HEK293 (cell line): ENCODE results near the gene SHANK2.

ENCODE experiments used
- CTCF ChIA-PET: fragments of 350-600 bp; formaldehyde crosslinking; extraction: SDS; loops from one replicate; lab custom pipeline; 2021; ENCODE audit warnings: antibody characterized with exemption; lab: Yijun Ruan, JAX
- POLR2A ChIA-PET: fragments of 300-600 bp; formaldehyde crosslinking; extraction: SDS; loops from one replicate; lab custom pipeline; 2020; ENCODE audit warnings: antibody characterized with exemption, inconsistent platforms; lab: Yijun Ruan, JAX
- H3K27ac ChIP-seq: fragments of 200-500 bp; sonication (Bioruptor generic); 2 replicates; pipeline ENCODE4 v1.5.1; 2014; ENCODE audit warnings: low read depth, low read length, control low read depth, inconsistent platforms; ENCODE audit errors: extremely low read depth
- H3K36me3 ChIP-seq, 2 experiments: fragments of 200-500 bp in 1 of 2; sonication (Bioruptor generic) in 1 of 2; 1 replicate in 1 of 2; 2 replicates in 1 of 2; pipeline ENCODE4 v1.5.1; 2014 to 2017; ENCODE audit warnings: inconsistent platforms in 2 of 2, low read length in 2 of 2; ENCODE audit not compliant: control insufficient read depth in 2 of 2, insufficient read depth in 1 of 2
- H3K4me1 ChIP-seq: fragments of 200-500 bp; sonication (Bioruptor generic); 2 replicates; pipeline ENCODE4 v1.5.1; 2014; ENCODE audit warnings: mild to moderate bottlenecking, low read length, inconsistent platforms; ENCODE audit not compliant: control insufficient read depth, insufficient read depth
- H3K4me3 ChIP-seq: 2 replicates; pipeline ENCODE4 v1.5.1; 2011; ENCODE audit warnings: low read depth, mild to moderate bottlenecking, control low read depth, low read length, moderate library complexity
- H3K9me3 ChIP-seq: fragments of 200-500 bp; sonication (Bioruptor generic); 2 replicates; pipeline ENCODE4 v1.5.1; 2014; ENCODE audit warnings: low read depth, low read length, inconsistent platforms; ENCODE audit not compliant: control insufficient read depth, insufficient read depth
- ATF2 ChIP-seq: fragments of 450-650 bp; formaldehyde crosslinking; IDR thresholded peaks from 2 replicates; pipeline ENCODE4 v1.5.1; 2016; ENCODE audit warnings: missing biosample characterization, missing genetic modification characterization, low read depth
- KLF1 ChIP-seq: fragments of 450-650 bp; formaldehyde crosslinking; IDR thresholded peaks from 2 replicates; pipeline ENCODE4 v1.5.1; 2016; ENCODE audit warnings: missing biosample characterization, missing genetic modification characterization
- KLF10 ChIP-seq: fragments of 450-650 bp; IDR thresholded peaks from 2 replicates; pipeline ENCODE4 v1.5.1; 2018; ENCODE audit warnings: missing biosample characterization, mild to moderate bottlenecking, missing genetic modification characterization
- OSR2 ChIP-seq: fragments of 450-650 bp; formaldehyde crosslinking; IDR thresholded peaks from 2 replicates; pipeline ENCODE4 v1.5.1; 2016; ENCODE audit warnings: missing biosample characterization, missing genetic modification characterization
- PRDM10 ChIP-seq: fragments of 450-650 bp; formaldehyde crosslinking; IDR thresholded peaks from 2 replicates; pipeline ENCODE4 v1.5.1; 2016; ENCODE audit warnings: missing biosample characterization, missing genetic modification characterization
- WT1 ChIP-seq: fragments of 450-650 bp; formaldehyde crosslinking; IDR thresholded peaks from 2 replicates; pipeline ENCODE4 v1.5.1; 2016; ENCODE audit warnings: missing biosample characterization, missing genetic modification characterization
- ZNF121 ChIP-seq: fragments of 450-650 bp; formaldehyde crosslinking; IDR thresholded peaks from 2 replicates; pipeline ENCODE4 v1.5.1; 2016; ENCODE audit warnings: missing biosample characterization, missing genetic modification characterization
- ZNF146 ChIP-seq: fragments of 450-650 bp; formaldehyde crosslinking; IDR thresholded peaks from 2 replicates; pipeline ENCODE4 v1.5.1; 2016; ENCODE audit warnings: missing biosample characterization, missing genetic modification characterization
- ZNF16 ChIP-seq: fragments of 450-650 bp; formaldehyde crosslinking; IDR thresholded peaks from 2 replicates; pipeline ENCODE4 v1.5.1; 2016; ENCODE audit warnings: low read depth, missing biosample characterization, missing genetic modification characterization
- ZNF169 ChIP-seq: fragments of 450-650 bp; formaldehyde crosslinking; IDR thresholded peaks from 2 replicates; pipeline ENCODE4 v1.5.1; 2016; ENCODE audit warnings: missing biosample characterization, missing genetic modification characterization
- ZNF202 ChIP-seq: fragments of 450-650 bp; formaldehyde crosslinking; IDR thresholded peaks from 2 replicates; pipeline ENCODE4 v1.5.1; 2016; ENCODE audit warnings: missing biosample characterization, missing genetic modification characterization, borderline replicate concordance
- ZNF280D ChIP-seq: fragments of 450-650 bp; formaldehyde crosslinking; IDR thresholded peaks from 2 replicates; pipeline ENCODE4 v1.5.1; 2016; ENCODE audit warnings: missing biosample characterization, missing genetic modification characterization
- ZNF335 ChIP-seq: fragments of 450-650 bp; formaldehyde crosslinking; conservative IDR thresholded peaks from 2 replicates; pipeline ENCODE4 v1.5.1; 2016; ENCODE audit warnings: missing biosample characterization, missing genetic modification characterization
- ZNF404 ChIP-seq: fragments of 450-650 bp; formaldehyde crosslinking; IDR thresholded peaks from 2 replicates; pipeline ENCODE4 v1.5.1; 2017; ENCODE audit warnings: missing biosample characterization, missing genetic modification characterization
- ZNF473 ChIP-seq: fragments of 450-650 bp; formaldehyde crosslinking; IDR thresholded peaks from 2 replicates; pipeline ENCODE4 v1.5.1; 2017; ENCODE audit warnings: missing biosample characterization, missing genetic modification characterization
- ZNF48 ChIP-seq: fragments of 450-650 bp; formaldehyde crosslinking; IDR thresholded peaks from 2 replicates; pipeline ENCODE4 v1.5.1; 2016; ENCODE audit warnings: missing biosample characterization, missing genetic modification characterization
- ZNF501 ChIP-seq: fragments of 450-650 bp; formaldehyde crosslinking; IDR thresholded peaks from 2 replicates; pipeline ENCODE4 v1.5.1; 2016; ENCODE audit warnings: missing biosample characterization, missing genetic modification characterization
- ZNF529 ChIP-seq: fragments of 450-650 bp; formaldehyde crosslinking; IDR thresholded peaks from 2 replicates; pipeline ENCODE4 v1.5.1; 2017; ENCODE audit warnings: missing genetic modification characterization, missing biosample characterization; ENCODE audit not compliant: insufficient replicate concordance
- ZNF660 ChIP-seq: fragments of 450-650 bp; IDR thresholded peaks from 2 replicates; pipeline ENCODE4 v1.5.1; 2018; ENCODE audit warnings: missing biosample characterization, mild to moderate bottlenecking, missing genetic modification characterization
- ZNF664 ChIP-seq: fragments of 450-650 bp; formaldehyde crosslinking; IDR thresholded peaks from 2 replicates; pipeline ENCODE4 v1.5.1; 2016; ENCODE audit warnings: missing biosample characterization, missing genetic modification characterization
- ZNF704 ChIP-seq: fragments of 450-650 bp; formaldehyde crosslinking; IDR thresholded peaks from 2 replicates; pipeline ENCODE4 v1.5.1; 2016; ENCODE audit warnings: missing biosample characterization, missing genetic modification characterization
- ZNF791 ChIP-seq: fragments of 450-650 bp; formaldehyde crosslinking; IDR thresholded peaks from 2 replicates; pipeline ENCODE4 v1.5.1; 2016; ENCODE audit warnings: missing biosample characterization, missing genetic modification characterization
- ZSCAN23 ChIP-seq: fragments of 450-650 bp; formaldehyde crosslinking; IDR thresholded peaks from 2 replicates; pipeline ENCODE4 v1.5.1; 2016; ENCODE audit warnings: missing biosample characterization, missing genetic modification characterization
- ZSCAN5A ChIP-seq: fragments of 450-650 bp; formaldehyde crosslinking; IDR thresholded peaks from 2 replicates; pipeline ENCODE4 v1.5.1; 2016; ENCODE audit warnings: missing biosample characterization, missing genetic modification characterization

The SHANK2 gene

GRCh38 chr11:71209181-71209580 lies 43.2 kb downstream of the SHANK2 start:
- POLR2A ChIA-PET = no interaction called here
- no peaks in the 10 kb centered on the region for H3K4me1 ChIP-seq
- no peak overlapping the region for H3K4me3 ChIP-seq
- TF ChIP-seq ZNF473 (no peak), ZNF169 (no peak), ZNF660 (no peak), ZNF791 (tag by site-specific recombination) (no peak), KLF10 (tag by site-specific recombination) (no peak), ZNF202 (tag by site-specific recombination) (no peak), ZSCAN23 (tag by site-specific recombination) (no peak), ZNF529 (no peak), ZNF48 (tag by site-specific recombination) (no peak), PRDM10 (tag by site-specific recombination) (no peak), ZNF16 (no peak), ZNF335 (no peak), OSR2 (no peak)
- TF ChIP-seq, all 188 proteins: peak for 0
- Histone ChIP-seq H3K9me3 (no peaks in the 10 kb centered on the region), H3K27ac (no peak overlapping the region), H3K36me3 (no peaks in the 10 kb centered on the region)
- CTCF ChIA-PET = interaction anchor here (0.6 kb wide), 1 partner anchor 761 kb away, joined by 4 read pairs; no protein-coding TSS in a partner anchor

GRCh38 chr11:71208011-71208774 lies 44.2 kb downstream of the SHANK2 start:
- no peaks in the 10 kb centered on the region for H3K36me3 ChIP-seq
- no peaks in the 10 kb centered on the region for H3K4me1 ChIP-seq
- no peak overlapping the region for H3K27ac ChIP-seq
- no peaks in the 10 kb centered on the region for H3K9me3 ChIP-seq
- H3K4me3 ChIP-seq = no peak overlapping the region
- ChIA-PET POLR2A (no interaction called here), CTCF (no interaction called here)
- TF ChIP-seq ZNF704 (tag by site-specific recombination) (no peak), KLF1 (tag by site-specific recombination) (no peak), ATF2 (tag by site-specific recombination) (no peak), ZNF121 (tag by site-specific recombination) (no peak), ZNF501 (tag by site-specific recombination) (no peak), ZSCAN5A (tag by site-specific recombination) (no peak), ZNF404 (no peak), ZNF146 (tag by site-specific recombination) (no peak), ZNF664 (tag by site-specific recombination) (no peak), ZNF280D (no peak), WT1 (tag by site-specific recombination) (no peak)
